Suprapubic skin (tissue), 3 donors: ENCODE data around the gene ADH6.

Experiments used
- EP300 ChIP-seq: sonication (generic); formaldehyde crosslinking; IDR thresholded peaks from one replicate; pipeline ENCODE4 v1.6.1; 2017; ENCODE audit warnings: antibody characterized with exemption
- POLR2A ChIP-seq, 2 donors: fragments of 450-650 bp; IDR thresholded peaks; one replicate each; pipeline ENCODE4 v1.6.1; 2017; ENCODE audit warnings: antibody characterized with exemption in 2 of 2, mild to moderate bottlenecking in 2 of 2, moderate library complexity in 2 of 2
- TF ChIP-seq, protein P1 (sequence below), 2 donors: fragments of 200-600 bp in 1 of 2; fragments of 450-650 bp in 1 of 2; sonication (generic) in 1 of 2; IDR thresholded peaks; one replicate each; pipeline ENCODE4 v1.5.1; 2016 to 2019; ENCODE audit warnings: antibody characterized with exemption in 2 of 2, mild to moderate bottlenecking in 1 of 2, moderate library complexity in 1 of 2

DNA sequence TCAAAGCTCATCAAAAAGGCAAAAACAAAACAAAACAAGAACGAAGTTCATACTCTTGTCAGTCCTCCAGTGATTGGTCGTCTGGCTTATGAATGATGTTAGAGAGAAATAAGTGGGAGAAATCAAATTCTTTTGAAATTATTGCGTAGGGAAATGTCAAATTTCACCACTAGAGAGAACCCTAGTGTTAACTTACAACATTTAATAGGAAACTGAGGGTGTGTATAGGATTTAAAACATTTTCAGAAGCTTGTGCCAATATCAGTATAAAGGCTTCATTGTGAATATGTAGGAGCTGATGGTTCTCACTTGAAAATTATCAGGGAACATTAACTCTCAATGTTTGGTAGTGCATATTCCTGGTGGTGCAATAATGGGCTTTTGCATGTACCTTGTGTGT is 17.4 kb downstream of the ADH6 start:
- no peak for TF ChIP-seq POLR2A (IDR thresholded peaks at IDR 0.05)
- TF ChIP-seq, protein P1, sequence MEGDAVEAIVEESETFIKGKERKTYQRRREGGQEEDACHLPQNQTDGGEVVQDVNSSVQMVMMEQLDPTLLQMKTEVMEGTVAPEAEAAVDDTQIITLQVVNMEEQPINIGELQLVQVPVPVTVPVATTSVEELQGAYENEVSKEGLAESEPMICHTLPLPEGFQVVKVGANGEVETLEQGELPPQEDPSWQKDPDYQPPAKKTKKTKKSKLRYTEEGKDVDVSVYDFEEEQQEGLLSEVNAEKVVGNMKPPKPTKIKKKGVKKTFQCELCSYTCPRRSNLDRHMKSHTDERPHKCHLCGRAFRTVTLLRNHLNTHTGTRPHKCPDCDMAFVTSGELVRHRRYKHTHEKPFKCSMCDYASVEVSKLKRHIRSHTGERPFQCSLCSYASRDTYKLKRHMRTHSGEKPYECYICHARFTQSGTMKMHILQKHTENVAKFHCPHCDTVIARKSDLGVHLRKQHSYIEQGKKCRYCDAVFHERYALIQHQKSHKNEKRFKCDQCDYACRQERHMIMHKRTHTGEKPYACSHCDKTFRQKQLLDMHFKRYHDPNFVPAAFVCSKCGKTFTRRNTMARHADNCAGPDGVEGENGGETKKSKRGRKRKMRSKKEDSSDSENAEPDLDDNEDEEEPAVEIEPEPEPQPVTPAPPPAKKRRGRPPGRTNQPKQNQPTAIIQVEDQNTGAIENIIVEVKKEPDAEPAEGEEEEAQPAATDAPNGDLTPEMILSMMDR (IDR thresholded peaks at IDR 0.05) = peak in 1 of 2 donors; percentile 14
- no peak for TF ChIP-seq EP300
